B cell (primary cell): ENCODE measurements around the gene COL10A1. TPM values are rescaled to one million over a fixed set of nuclear protein-coding genes. Genes with fewer than 3 reads are reported as not detected.

Experiments used
- ATAC-seq: fragments of 200-7000 bp; cut with Tn5 transposase; one replicate; pipeline ENCODE4 v1.10.0; 2021; ENCODE audit warnings: low read depth, mild to moderate bottlenecking, moderate number of reproducible peaks, moderate library complexity
- CTCF ChIA-PET: fragments of 350-600 bp; sonication (Branson Sonifier 250); formaldehyde crosslinking; loops from one replicate; lab custom pipeline; 2021; ENCODE audit warnings: antibody characterized with exemption, inconsistent platforms; lab: Charles Lee
- POLR2A ChIA-PET: fragments of 350-600 bp; sonication (Branson Sonifier 250); formaldehyde crosslinking; loops from one replicate; lab custom pipeline; 2021; ENCODE audit warnings: antibody characterized with exemption; lab: Charles Lee
- DNase-seq: peaks from one replicate; pipeline ENCODE4 v3.0.0; 2013
- H2AFZ ChIP-seq: 2 replicates; pipeline ENCODE4 v1.6.1; 2012; ENCODE audit warnings: mild to moderate bottlenecking, low read depth, low read length; ENCODE audit not compliant: insufficient read depth, poor library complexity, severe bottlenecking
- H3K27ac ChIP-seq, 2 donors: 1 replicate in 1 of 2; 2 replicates in 1 of 2; pipeline ENCODE4 v1.5.1; 2012 to 2013; ENCODE audit warnings: low read length in 2 of 2, mild to moderate bottlenecking in 2 of 2, moderate library complexity in 1 of 2
- H3K27me3 ChIP-seq, 4 experiments: fragments of 200-600 bp in 1 of 4; sonication (generic) in 1 of 4; replicated peaks in 1 of 4; 1 replicate in 2 of 4; 2 replicates in 2 of 4; pipeline versions ENCODE4 v1.6.1 to v1.7.0; 2013 to 2016; ENCODE audit warnings: low read length in 3 of 4, mild to moderate bottlenecking in 2 of 4, mixed read lengths in 1 of 4, moderate library complexity in 1 of 4; ENCODE audit not compliant: insufficient read depth in 4 of 4, control insufficient read depth in 3 of 4; ENCODE audit errors: control extremely low read depth in 1 of 4
- H3K36me3 ChIP-seq, 2 experiments: replicated peaks in 1 of 2; 1 replicate in 1 of 2; 2 replicates in 1 of 2; pipeline versions ENCODE4 v1.6.1 to v1.7.1; 2013; ENCODE audit warnings: low read length in 1 of 2; ENCODE audit not compliant: insufficient read depth in 2 of 2, control insufficient read depth in 1 of 2; ENCODE audit errors: control extremely low read depth in 1 of 2, extremely low read depth in 1 of 2
- H3K4me1 ChIP-seq, 2 donors: fragments of 200-600 bp in 1 of 2; sonication (generic) in 1 of 2; 1 replicate in 1 of 2; 2 replicates in 1 of 2; pipeline versions ENCODE4 v1.5.1 to v1.6.1; 2013 to 2017; ENCODE audit warnings: low read length in 2 of 2; ENCODE audit not compliant: control insufficient read depth in 2 of 2, insufficient read depth in 2 of 2
- H3K4me2 ChIP-seq: replicated peaks from 2 replicates; pipeline ENCODE3; 2012; ENCODE audit warnings: mild to moderate bottlenecking, low read depth, low read length; ENCODE audit not compliant: poor library complexity, severe bottlenecking
- H3K4me3 ChIP-seq, 5 experiments: fragments of 200-600 bp in 1 of 5; sonication (generic) in 1 of 5; 1 replicate in 3 of 5; 2 replicates in 2 of 5; pipeline versions ENCODE4 v1.5.1 to v1.7.0; 2011 to 2016; ENCODE audit warnings: low read length in 4 of 5, mild to moderate bottlenecking in 4 of 5, low read depth in 2 of 5, control low read depth in 1 of 5, moderate library complexity in 1 of 5; ENCODE audit not compliant: insufficient read depth in 1 of 5; ENCODE audit errors: control extremely low read depth in 1 of 5, extremely low read depth in 1 of 5
- H3K79me2 ChIP-seq: fragments of 200-600 bp; sonication (generic); one replicate; pipeline ENCODE4 v1.6.0; 2016; ENCODE audit warnings: low read length; ENCODE audit not compliant: control insufficient read depth, insufficient read depth
- H3K9ac ChIP-seq: fragments of 200-600 bp; sonication (generic); 2 replicates; pipeline ENCODE4 v1.6.1; 2017; ENCODE audit warnings: mild to moderate bottlenecking, low read length, moderate library complexity
- H3K9me3 ChIP-seq, 3 donors: one replicate each; pipeline versions ENCODE4 v1.6.1 to v1.7.1; 2013; ENCODE audit warnings: low read length in 2 of 3; ENCODE audit not compliant: control insufficient read depth in 2 of 3, insufficient read depth in 1 of 3; ENCODE audit errors: control extremely low read depth in 1 of 3
- H4K20me1 ChIP-seq: 2 replicates; pipeline ENCODE4 v1.6.0; 2012; ENCODE audit warnings: mild to moderate bottlenecking, low read length; ENCODE audit not compliant: insufficient read depth, control insufficient read depth, poor library complexity, severe bottlenecking
- H3K27ac Mint-ChIP-seq: one replicate; pipeline ENCODE4 v1.8.0; 2021; ENCODE audit warnings: mixed read lengths
- H3K27me3 Mint-ChIP-seq: one replicate; pipeline ENCODE4 v1.8.0; 2021; ENCODE audit warnings: mixed read lengths
- H3K4me1 Mint-ChIP-seq: one replicate; pipeline ENCODE4 v1.8.0; 2021; ENCODE audit warnings: mixed read lengths
- H3K4me3 Mint-ChIP-seq: one replicate; pipeline ENCODE4 v1.8.0; 2021; ENCODE audit warnings: mixed read lengths
- H3K9me3 Mint-ChIP-seq: one replicate; pipeline ENCODE4 v1.8.0; 2022; ENCODE audit warnings: mixed read lengths; ENCODE audit not compliant: insufficient read depth
- EZH2 ChIP-seq: IDR thresholded peaks from 2 replicates; pipeline ENCODE4 v1.6.1; 2012; ENCODE audit warnings: borderline replicate concordance, low read depth, mild to moderate bottlenecking, moderate library complexity, low read length; ENCODE audit not compliant: insufficient read depth, poor library complexity, severe bottlenecking
- WGBS: methylation state at CpG from one replicate; pipeline ENCODE4 v1.1.5; 2013; ENCODE audit warnings: missing lambda C conversion rate; ENCODE audit not compliant: insufficient coverage; 5-methylcytosine and 5-hydroxymethylcytosine counted together
- intact Hi-C: fragments of 100-400 bp; cut with micrococcal nuclease; formaldehyde crosslinking; loops from one replicate; pipeline ENCODE4 v1.10.0; 2022
- polyA plus RNA-seq: library from polyadenylated mRNA; depleted of rRNA; stranded (reverse); fragments of >200 nt; gene quantifications from 2 replicates; pipeline ENCODE4 v1.2.3, GENCODE V29; 2012
- total RNA-seq, 2 donors: library from RNA; stranded (reverse); fragments of 120-200 nt in 1 of 2; gene quantifications; 1 replicate in 1 of 2; 2 replicates in 1 of 2; pipeline versions ENCODE4 v1.2.3 to v1.2.4, GENCODE V29; 2013 to 2022
- TF ChIP-seq, protein P1 (sequence below): fragments of 200-600 bp; IDR thresholded peaks from one replicate; pipeline ENCODE4 v1.8.0; 2022; ENCODE audit warnings: antibody characterized with exemption, mild to moderate bottlenecking

Gene COL10A1
- total and polyA plus RNA-seq, 2 donors (not counting 1 experiment from before 2014, with no cell fraction given): not detected

DNA sequence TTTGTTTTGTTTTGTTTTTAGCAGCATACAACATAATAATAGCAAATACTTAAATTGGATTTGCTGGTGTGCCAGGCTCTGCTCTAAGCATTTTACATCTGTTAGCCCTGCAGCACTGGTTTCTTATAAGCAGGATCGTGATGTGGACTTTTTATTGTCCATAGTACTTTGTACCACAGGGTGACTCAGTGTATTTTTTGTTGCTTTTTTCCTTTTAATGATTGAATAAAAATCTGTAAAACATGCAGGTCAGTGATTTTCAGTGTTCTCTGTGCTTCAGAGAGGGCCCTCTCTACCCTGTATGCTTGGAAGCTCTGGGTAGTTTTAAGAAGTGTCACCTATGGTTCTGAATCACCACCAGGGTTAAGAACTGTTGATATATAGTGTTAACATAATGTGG, 21.3 kb downstream of the COL10A1 start:
- POLR2A ChIA-PET: no interaction called here
- Histone ChIP-seq H3K4me2 (no peak overlapping the region), H3K79me2 (peaks cover 46% of the 10 kb centered on the region), H3K36me3 (peaks cover 0 to 34% of the 10 kb centered on the region in 2 experiments), H3K9me3 (no peaks in the 10 kb centered on the region), H3K4me1 (peaks cover 23 to 25% of the 10 kb centered on the region in 2 donors), H2AFZ (no peak overlapping the region), H3K27ac (no peak overlapping the region), H4K20me1 (peaks cover 33% of the 10 kb centered on the region), H3K27me3 (no peaks in the 10 kb centered on the region), H3K9ac (no peak overlapping the region), H3K4me3 (no peak overlapping the region)
- Mint-ChIP-seq H3K27ac (no peak overlapping the region), H3K4me3 (no peak overlapping the region), H3K27me3 (no peaks in the 10 kb centered on the region), H3K9me3 (no peaks in the 10 kb centered on the region), H3K4me1 (peaks cover 54% of the 10 kb centered on the region)
- intact Hi-C loops: loop anchor here (5.0 to 10.0 kb wide), 2 partner anchors 360 to 1573 kb away; partner anchors contain the start of genes CALHM6 and NUS1
- WGBS: no CpG with 5 or more reads among the region's 1 CpG
- TF ChIP-seq, protein P1, sequence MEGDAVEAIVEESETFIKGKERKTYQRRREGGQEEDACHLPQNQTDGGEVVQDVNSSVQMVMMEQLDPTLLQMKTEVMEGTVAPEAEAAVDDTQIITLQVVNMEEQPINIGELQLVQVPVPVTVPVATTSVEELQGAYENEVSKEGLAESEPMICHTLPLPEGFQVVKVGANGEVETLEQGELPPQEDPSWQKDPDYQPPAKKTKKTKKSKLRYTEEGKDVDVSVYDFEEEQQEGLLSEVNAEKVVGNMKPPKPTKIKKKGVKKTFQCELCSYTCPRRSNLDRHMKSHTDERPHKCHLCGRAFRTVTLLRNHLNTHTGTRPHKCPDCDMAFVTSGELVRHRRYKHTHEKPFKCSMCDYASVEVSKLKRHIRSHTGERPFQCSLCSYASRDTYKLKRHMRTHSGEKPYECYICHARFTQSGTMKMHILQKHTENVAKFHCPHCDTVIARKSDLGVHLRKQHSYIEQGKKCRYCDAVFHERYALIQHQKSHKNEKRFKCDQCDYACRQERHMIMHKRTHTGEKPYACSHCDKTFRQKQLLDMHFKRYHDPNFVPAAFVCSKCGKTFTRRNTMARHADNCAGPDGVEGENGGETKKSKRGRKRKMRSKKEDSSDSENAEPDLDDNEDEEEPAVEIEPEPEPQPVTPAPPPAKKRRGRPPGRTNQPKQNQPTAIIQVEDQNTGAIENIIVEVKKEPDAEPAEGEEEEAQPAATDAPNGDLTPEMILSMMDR: no peak
- no peak for TF ChIP-seq EZH2
- CTCF ChIA-PET: no interaction called here
- DNase-seq (no peak), ATAC-seq (no peak)

DNA sequence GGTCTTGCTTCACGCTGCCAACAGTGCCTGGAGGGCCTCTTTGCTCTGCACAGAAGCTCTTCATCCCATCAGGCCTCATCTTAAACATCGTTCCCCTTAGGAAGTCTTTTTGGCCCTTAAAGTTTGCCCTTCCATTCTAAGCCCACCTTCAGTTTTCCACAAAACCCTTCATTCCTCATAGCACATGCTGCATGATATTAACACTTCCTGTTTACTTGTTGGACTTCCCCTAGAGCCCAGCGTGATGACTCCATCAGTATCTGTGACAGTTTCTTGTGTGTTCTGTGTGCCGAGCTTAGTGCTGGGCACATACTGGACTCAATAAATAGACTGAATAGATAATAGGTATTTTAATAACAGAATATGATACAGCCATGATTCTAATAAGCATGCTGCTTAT, 23.1 kb downstream of the COL10A1 start:
- POLR2A ChIA-PET: no interaction called here

More for the DNA sequence above, 23.1 kb downstream of the COL10A1 start:
- Histone ChIP-seq H3K27me3 (no peaks in the 10 kb centered on the region), H4K20me1 (peaks cover 33% of the 10 kb centered on the region), H2AFZ (no peak overlapping the region), H3K79me2 (peaks cover 46% of the 10 kb centered on the region), H3K4me1 (peaks cover 23 to 25% of the 10 kb centered on the region in 2 donors), H3K4me2 (peak overlapping the region; percentile 87), H3K4me3 (no peak overlapping the region), H3K27ac (no peak overlapping the region), H3K9ac (no peak overlapping the region), H3K36me3 (peaks cover 0 to 23% of the 10 kb centered on the region in 2 experiments), H3K9me3 (no peaks in the 10 kb centered on the region)
- Mint-ChIP-seq H3K27me3 (no peaks in the 10 kb centered on the region), H3K4me1 (peaks cover 54% of the 10 kb centered on the region), H3K4me3 (peak overlapping the region; percentile 98), H3K9me3 (no peaks in the 10 kb centered on the region), H3K27ac (no peak overlapping the region)
- ATAC-seq (no peak), DNase-seq (no peak)
- CTCF ChIA-PET: interaction anchor here (1.3 to 3.2 kb wide), 2 partner anchors 16 to 91 kb away, joined by 3 to 38 read pairs; no protein-coding TSS in a partner anchor
- intact Hi-C loops: loop anchor here (5.0 to 10.0 kb wide), 2 partner anchors 362 to 1574 kb away; partner anchors contain the start of genes CALHM6 and NUS1
- TF ChIP-seq, protein P1: no peak
- TF ChIP-seq EZH2: no peak
- WGBS: 95% methylated on average over 2 of the region's 4 CpGs
